PC-3 (cell line): ENCODE measurements around the gene STN1. TPM values are rescaled to one million over a fixed set of nuclear protein-coding genes. Genes with fewer than 3 reads are reported as not detected.
A peak's percentile ranks its signal among the peaks of the same experiment; 100 is the strongest.

Experiments
- ATAC-seq: fragments of 200-7000 bp; cut with Tn5 transposase; 2 replicates; pipeline ENCODE4 v1.9.1; 2020; ENCODE audit warnings: mild to moderate bottlenecking, moderate library complexity
- BruUV-seq: library from RNA; stranded (reverse); fragments of 400-500 nt; replicated peaks from 2 replicates; lab custom pipeline; 2021; lab: Mats Ljungman, UMichigan
- CTCF ChIA-PET: fragments of 300-600 bp; sonication (Branson Sonifier 250); formaldehyde crosslinking; loops from one replicate; lab custom pipeline; 2022; ENCODE audit warnings: antibody characterized with exemption; lab: Charles Lee
- POLR2A ChIA-PET: fragments of 300-600 bp; sonication (Branson Sonifier 250); formaldehyde crosslinking; loops from one replicate; lab custom pipeline; 2022; ENCODE audit warnings: antibody characterized with exemption; ENCODE audit not compliant: unreplicated experiment; lab: Charles Lee
- DNase-seq: peaks from one replicate; pipeline ENCODE4 v3.0.0-alpha.2; 2015
- H2AFZ ChIP-seq: fragments of 300-600 bp; sonication (generic); 2 replicates; pipeline ENCODE4 v1.6.0; 2016; ENCODE audit warnings: antibody characterized with exemption, low read length
- H3F3A ChIP-seq: fragments of 300-600 bp; sonication (generic); one replicate; pipeline ENCODE4 v1.6.0; 2017; ENCODE audit warnings: antibody characterized with exemption, low read length, control low read depth, mild to moderate bottlenecking; ENCODE audit not compliant: unreplicated experiment
- H3K27ac ChIP-seq: fragments of 300-600 bp; sonication (generic); 2 replicates; pipeline ENCODE4 v1.5.1; 2016; ENCODE audit warnings: mild to moderate bottlenecking, low read length
- H3K27me3 ChIP-seq: fragments of 300-600 bp; sonication (generic); 2 replicates; pipeline ENCODE4 v1.6.1; 2016; ENCODE audit warnings: low read length, mixed read lengths
- H3K36me3 ChIP-seq: fragments of 300-600 bp; sonication (generic); 2 replicates; pipeline ENCODE4 v1.6.1; 2016; ENCODE audit warnings: low read depth, mixed run types, low read length, mixed read lengths
- H3K4me1 ChIP-seq: fragments of 300-600 bp; sonication (generic); 2 replicates; pipeline ENCODE4 v1.5.1; 2016; ENCODE audit warnings: low read length; ENCODE audit not compliant: insufficient read depth
- H3K4me2 ChIP-seq: fragments of 300-600 bp; sonication (generic); 2 replicates; pipeline ENCODE4 v1.6.0; 2016; ENCODE audit warnings: low read length
- H3K4me3 ChIP-seq: fragments of 300-600 bp; sonication (generic); 2 replicates; pipeline ENCODE4 v1.5.1; 2016; ENCODE audit warnings: mild to moderate bottlenecking, low read length, mixed read lengths
- H3K79me2 ChIP-seq: fragments of 300-600 bp; sonication (generic); 2 replicates; pipeline ENCODE4 v1.6.1; 2017; ENCODE audit warnings: low read length, mixed read lengths
- H3K9ac ChIP-seq: fragments of 300-600 bp; sonication (generic); 2 replicates; pipeline ENCODE4 v1.6.0; 2016; ENCODE audit warnings: mild to moderate bottlenecking, low read length
- H3K9me2 ChIP-seq: fragments of 300-600 bp; sonication (generic); replicated peaks from 2 replicates; pipeline ENCODE4 v1.6.1; 2016; ENCODE audit warnings: mixed run types, low read length, mixed read lengths
- H3K9me3 ChIP-seq: fragments of 300-600 bp; sonication (generic); 2 replicates; pipeline ENCODE4 v1.6.1; 2016; ENCODE audit warnings: low read length, mixed read lengths
- H4K20me1 ChIP-seq: fragments of 300-600 bp; sonication (generic); 2 replicates; pipeline ENCODE4 v1.6.1; 2016; ENCODE audit warnings: low read length, mixed read lengths
- CTCF ChIP-seq: fragments of 300-600 bp; sonication (generic); conservative IDR thresholded peaks from 2 replicates; pipeline ENCODE4 v1.5.1; 2017; ENCODE audit warnings: antibody characterized with exemption, low read depth, mild to moderate bottlenecking, low read length
- EZH2 ChIP-seq: fragments of 300-600 bp; sonication (generic); IDR thresholded peaks from one replicate; pipeline ENCODE4 v1.6.1; 2017; ENCODE audit warnings: antibody characterized with exemption, mild to moderate bottlenecking, low read length; ENCODE audit not compliant: unreplicated experiment
- EZH2phosphoT487 ChIP-seq: fragments of 300-600 bp; sonication (generic); IDR thresholded peaks from 2 replicates; pipeline ENCODE4 v1.6.1; 2018; ENCODE audit warnings: mild to moderate bottlenecking, antibody characterized with exemption, low read length, borderline replicate concordance
- intact Hi-C: fragments of 100-400 bp; cut with micrococcal nuclease; formaldehyde crosslinking; loops from 2 replicates; pipeline ENCODE4 v1.9.0; 2023
- total RNA-seq: library from RNA; depleted of rRNA; stranded (reverse); fragments of >200 nt; gene quantifications from 2 replicates; pipeline ENCODE4 v1.2.3, GENCODE V29; 2014

The STN1 gene
- total RNA-seq, 1 experiment from 2014 or later, result 33.5 TPM

- POLR2A ChIA-PET, result interaction anchor here (0.5 to 0.9 kb wide), 5 partner anchors 33 to 235 kb away, joined by 3 to 7 read pairs (median 4); partner anchors contain the start of gene SFR1
Measured at GRCh38 chr10:103888113-103888841, 29.7 kb downstream of the STN1 start.

GRCh38 chr10:103885617-103886016, 32.4 kb downstream of the STN1 start:
- ChIA-PET POLR2A (no interaction called here), CTCF (no interaction called here)
- no peak overlapping the region for H2AFZ ChIP-seq
- H3F3A ChIP-seq, result peaks cover 1% of the 10 kb centered on the region
- intact Hi-C loops, result no loop called here
- no peaks in the 10 kb centered on the region for H4K20me1 ChIP-seq
- no peaks in the 10 kb centered on the region for H3K9me3 ChIP-seq
- no peaks in the 10 kb centered on the region for H3K27me3 ChIP-seq
- no peak overlapping the region for H3K27ac ChIP-seq
- BruUV-seq, result no TSS peak
- ATAC-seq, result no peak
- no peak overlapping the region for H3K4me3 ChIP-seq
- no peak for TF ChIP-seq EZH2phosphoT487
- TF ChIP-seq EZH2, result no peak
- TF ChIP-seq CTCF, result no peak
- peaks cover 41% of the 10 kb centered on the region for H3K4me1 ChIP-seq
- H3K79me2 ChIP-seq, result no peaks in the 10 kb centered on the region
- H3K4me2 ChIP-seq, result no peak overlapping the region
- H3K9ac ChIP-seq, result no peak overlapping the region
- H3K36me3 ChIP-seq, result peaks cover 4% of the 10 kb centered on the region; the same call in 1 of the 2 replicates
- DNase-seq, result no peak
- H3K9me2 ChIP-seq, result no peaks in the 10 kb centered on the region

More at GRCh38 chr10:103888113-103888841, 29.7 kb downstream of the STN1 start:
- Histone ChIP-seq H3K9me3 (no peaks in the 10 kb centered on the region), H3K9me2 (no peaks in the 10 kb centered on the region), H4K20me1 (no peaks in the 10 kb centered on the region), H2AFZ (no peak overlapping the region), H3K4me1 (peaks cover 51% of the 10 kb centered on the region), H3F3A (peaks cover 8% of the 10 kb centered on the region), H3K9ac (peak overlapping the region; percentile 84), H3K4me2 (peak overlapping the region; percentile 69), H3K27me3 (no peaks in the 10 kb centered on the region), H3K27ac (peak overlapping the region; percentile 100), H3K4me3 (no peak overlapping the region), H3K79me2 (no peaks in the 10 kb centered on the region), H3K36me3 (peaks cover 13% of the 10 kb centered on the region)
- ATAC-seq (peak; percentile 31), DNase-seq (peak; percentile 83)
- CTCF ChIA-PET, result interaction anchor here (0.5 to 1.1 kb wide), 7 partner anchors 28 to 379 kb away, joined by 3 to 18 read pairs (median 3); no protein-coding TSS in a partner anchor
- intact Hi-C loops, result loop anchor here (1.0 kb wide), 5 partner anchors 133 to 321 kb away; no protein-coding TSS in a partner anchor
- BruUV-seq, result no TSS peak
- TF ChIP-seq EZH2phosphoT487 (no peak), CTCF (peak; percentile 87)

- no peaks in the 10 kb centered on the region for H3F3A ChIP-seq
- intact Hi-C loops, result loop anchor here (1.0 kb wide), 2 partner anchors 23 to 171 kb away; no protein-coding TSS in a partner anchor
- TF ChIP-seq CTCF (peak; percentile 80), EZH2phosphoT487 (no peak)
- no peaks in the 10 kb centered on the region for H3K9me2 ChIP-seq
- no peaks in the 10 kb centered on the region for H3K79me2 ChIP-seq
- no peaks in the 10 kb centered on the region for H3K9me3 ChIP-seq
- ChIA-PET CTCF (interaction anchor here (0.6 kb wide), 1 partner anchor 433 kb away, joined by 3 read pairs; no protein-coding TSS in a partner anchor), POLR2A (no interaction called here)
- no peak overlapping the region for H3K9ac ChIP-seq
- peaks cover 4% of the 10 kb centered on the region; the same call in 1 of the 2 replicates for H3K36me3 ChIP-seq
- no peak overlapping the region for H2AFZ ChIP-seq
- H3K4me3 ChIP-seq, result no peak overlapping the region
- H3K4me2 ChIP-seq, result no peak overlapping the region
- BruUV-seq, result no TSS peak
- DNase-seq (peak; percentile 75), ATAC-seq (peak; percentile 60)
- H3K4me1 ChIP-seq, result peaks cover 34% of the 10 kb centered on the region
- no peak overlapping the region for H3K27ac ChIP-seq
- no peaks in the 10 kb centered on the region for H3K27me3 ChIP-seq
- H4K20me1 ChIP-seq, result no peaks in the 10 kb centered on the region
Measured at GRCh38 chr10:103884681-103885139, 33.3 kb downstream of the STN1 start.
